ENCODE measurements around the gene RAB27B.

- TF ChIP-seq POLR2A (IDR thresholded peaks at IDR 0.05) (no peak), CTCF (IDR thresholded peaks at IDR 0.05) (no peak)
These were observed 81.3 kb downstream of the RAB27B start for GRCh38 chr18:54909538-54909937.
